Jurkat, Clone E6-1 (cell line): Measurements from ENCODE around the gene RPIA.
"Not testable (repeated sequence)": the region's sequence is repeated elsewhere in the genome, so short reads cannot be mapped to it uniquely, and the experiment has no call there.

Source experiments
- DNase-seq: peaks from one replicate; pipeline ENCODE4 v3.0.0-alpha.2; 2011; ENCODE audit warnings: low read depth, low spot score
- H3K4me3 ChIP-seq: 2 replicates; pipeline ENCODE4 v1.5.1; 2011; ENCODE audit warnings: mild to moderate bottlenecking, low read length, control low read depth, moderate library complexity

Gene RPIA

GRCh38 chr2:88760819-88761598 is 69.5 kb downstream of the RPIA start:
- peak; percentile 27 for DNase-seq

DNA sequence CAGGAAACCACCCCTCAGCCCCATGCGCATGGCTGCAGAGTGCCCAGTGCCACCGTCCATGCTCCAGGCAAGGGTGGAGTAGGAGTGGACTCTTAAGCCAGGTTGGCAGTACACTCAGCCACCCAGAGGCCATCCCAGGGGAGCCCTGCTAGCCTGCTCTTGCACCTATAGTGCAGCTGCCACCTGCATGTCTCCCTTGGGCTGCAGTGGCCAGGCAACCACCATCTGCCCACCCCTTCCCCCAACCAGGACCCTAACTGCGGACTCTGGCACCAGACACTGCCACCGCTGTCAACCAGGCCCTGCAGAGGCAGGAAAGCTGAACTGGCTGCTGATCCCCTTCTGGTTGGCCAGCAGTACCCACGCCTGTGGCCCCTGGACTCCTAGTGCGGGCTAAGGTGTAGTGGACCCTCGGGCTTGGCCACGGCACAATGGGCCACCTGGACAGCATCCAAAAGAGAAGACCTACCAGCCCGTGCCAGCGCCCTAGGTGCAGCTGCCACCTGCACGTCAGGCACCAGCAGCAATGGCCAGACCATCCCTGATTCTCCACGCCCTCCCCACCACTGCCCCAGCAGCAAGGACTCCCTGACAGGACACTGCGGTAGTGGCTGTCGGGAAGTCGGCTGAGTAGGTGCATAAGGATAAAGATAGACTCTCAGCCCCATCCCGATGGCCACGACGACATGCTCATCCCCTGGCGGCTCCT is 72.8 kb downstream of the RPIA start:
- no peak overlapping the region for H3K4me3 ChIP-seq
- DNase-seq = no peak

More at GRCh38 chr2:88760819-88761598, 69.5 kb downstream of the RPIA start:
- H3K4me3 ChIP-seq = no peak overlapping the region

DNA sequence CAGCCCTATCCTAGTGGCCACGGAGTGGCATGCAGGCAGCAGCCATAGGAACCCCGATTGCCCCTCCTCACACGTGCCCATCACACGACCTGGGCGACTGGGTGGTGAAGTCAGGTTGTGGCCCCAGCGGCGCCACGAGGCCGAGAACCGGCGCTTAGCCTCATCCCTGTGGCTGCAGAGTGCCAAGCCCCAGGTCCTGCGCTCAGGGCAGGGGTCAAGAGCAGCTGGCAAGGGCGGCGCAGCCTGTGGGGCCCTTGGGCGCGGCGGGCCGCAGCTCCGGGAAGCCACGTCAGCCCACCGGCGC is 73.3 kb downstream of the RPIA start:
- DNase-seq = no peak
- H3K4me3 ChIP-seq = no peak overlapping the region

GRCh38 chr2:88765154-88765888 is 73.8 kb downstream of the RPIA start:
- no peak overlapping the region for H3K4me3 ChIP-seq
- no peak for DNase-seq

- not testable (repeated sequence) for H3K4me3 ChIP-seq, DNase-seq
These were observed 74.5 kb downstream of the RPIA start for GRCh38 chr2:88765889-88766481.

DNA sequence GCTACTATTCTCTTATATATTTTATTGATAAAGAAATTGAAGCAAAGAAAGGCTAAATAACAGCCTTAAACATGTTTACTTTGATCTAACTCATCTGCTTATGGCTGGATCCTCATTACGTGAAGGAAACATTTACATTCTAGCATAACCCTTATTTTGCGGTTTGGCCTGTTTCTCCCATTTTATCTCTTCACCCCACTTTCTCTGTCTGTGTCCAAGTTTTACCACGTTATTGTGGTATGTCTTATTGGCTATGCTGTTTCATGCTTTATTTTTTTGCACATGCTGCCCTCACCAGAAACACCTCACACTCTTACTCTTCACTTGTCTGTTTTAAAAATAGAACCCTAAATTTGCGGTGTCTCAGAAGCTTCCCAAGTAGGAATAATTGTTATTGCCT is 78.5 kb downstream of the RPIA start:
- no peak overlapping the region for H3K4me3 ChIP-seq
- no peak for DNase-seq

- not testable (repeated sequence) for DNase-seq, H3K4me3 ChIP-seq
These were observed 82.0 kb downstream of the RPIA start for GRCh38 chr2:88773233-88774028.

GRCh38 chr2:88789213-88789612 is 97.7 kb downstream of the RPIA start:
- DNase-seq = not testable (repeated sequence)

GRCh38 chr2:88795932-88796331 is 104.5 kb downstream of the RPIA start:
- DNase-seq, H3K4me3 ChIP-seq: not testable (repeated sequence)

More at GRCh38 chr2:88789213-88789612, 97.7 kb downstream of the RPIA start:
- H3K4me3 ChIP-seq = not testable (repeated sequence)

GRCh38 chr2:88796523-88796922 is 105.0 kb downstream of the RPIA start:
- not testable (repeated sequence) for H3K4me3 ChIP-seq, DNase-seq

GRCh38 chr2:88797164-88797563 is 105.7 kb downstream of the RPIA start:
- not testable (repeated sequence) for DNase-seq, H3K4me3 ChIP-seq
